Testis (tissue), 2 donors: ENCODE results near the gene TERF2IP.

Experiments
- CTCF ChIP-seq, 3 experiments: fragments of 450-650 bp in 2 of 3; fragments of 200-600 bp in 1 of 3; sonication (generic) in 1 of 3; IDR thresholded peaks; one replicate each; pipeline ENCODE4 v1.5.1; 2016 to 2019; ENCODE audit warnings: antibody characterized with exemption in 3 of 3, mild to moderate bottlenecking in 2 of 3, moderate library complexity in 1 of 3
- POLR2A ChIP-seq: fragments of 450-650 bp; IDR thresholded peaks from one replicate; pipeline ENCODE4 v1.6.1; 2017; ENCODE audit warnings: antibody characterized with exemption, mild to moderate bottlenecking, moderate library complexity

DNA sequence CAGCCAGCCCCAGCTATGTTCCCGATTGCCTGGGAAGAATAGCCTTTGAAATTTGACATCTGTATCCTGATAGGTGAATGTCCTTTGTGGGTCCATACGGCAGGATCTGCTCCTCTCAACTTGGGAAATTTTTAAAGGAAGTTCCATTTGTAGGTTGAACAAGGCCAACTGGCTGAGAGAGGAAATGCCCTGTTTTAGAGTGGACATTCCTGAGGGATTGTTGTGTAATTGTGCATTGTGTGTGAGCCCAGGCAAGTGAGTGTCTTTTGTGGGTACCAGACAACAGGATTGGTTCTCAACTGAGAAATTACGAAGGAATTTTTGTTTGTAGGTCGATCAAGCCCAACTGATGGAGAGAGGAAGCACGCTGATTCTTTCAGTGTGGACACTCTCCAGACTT, 31.8 kb downstream of the TERF2IP start:
- TF ChIP-seq CTCF (IDR thresholded peaks at IDR 0.05) (no peak), POLR2A (no peak)
